Smooth muscle cell (in vitro differentiated cells): Measurements from ENCODE around the gene IGF2R. TPM values are rescaled to one million over a fixed set of nuclear protein-coding genes. Genes with fewer than 3 reads are reported as not detected.

Source experiments
- DNase-seq: peaks from one replicate; lab custom pipeline; 2025; ENCODE audit not compliant: unreplicated experiment; lab: John Stamatoyannopoulos, UW
- H2AFZ ChIP-seq: fragments of 200-600 bp; sonication (generic); 2 replicates; pipeline ENCODE4 v1.6.0; 2016; ENCODE audit warnings: antibody characterized with exemption, low read depth, mild to moderate bottlenecking
- H3F3A ChIP-seq: fragments of 200-600 bp; sonication (generic); 2 replicates; pipeline ENCODE4 v1.6.0; 2017; ENCODE audit warnings: antibody characterized with exemption, low read depth
- H3K27ac ChIP-seq: fragments of 200-600 bp; sonication (generic); 2 replicates; pipeline ENCODE4 v1.5.1; 2016; ENCODE audit warnings: low read depth, mild to moderate bottlenecking
- H3K27me3 ChIP-seq: fragments of 200-600 bp; sonication (generic); 2 replicates; pipeline ENCODE4 v1.6.1; 2016; ENCODE audit warnings: low read depth, mild to moderate bottlenecking
- H3K36me3 ChIP-seq: fragments of 200-600 bp; sonication (generic); 2 replicates; pipeline ENCODE4 v1.5.1; 2016; ENCODE audit warnings: low read depth
- H3K4me1 ChIP-seq: fragments of 200-600 bp; sonication (generic); 2 replicates; pipeline ENCODE4 v1.5.1; 2016; ENCODE audit warnings: low read depth
- H3K4me2 ChIP-seq: fragments of 200-600 bp; sonication (generic); 2 replicates; pipeline ENCODE4 v1.6.0; 2016; ENCODE audit warnings: mild to moderate bottlenecking
- H3K4me3 ChIP-seq: fragments of 200-600 bp; sonication (generic); 2 replicates; pipeline ENCODE4 v1.5.1; 2016; ENCODE audit warnings: mild to moderate bottlenecking
- H3K79me2 ChIP-seq: fragments of 200-600 bp; sonication (generic); 2 replicates; pipeline ENCODE4 v1.6.0; 2016; ENCODE audit warnings: low read depth, mild to moderate bottlenecking
- H3K9ac ChIP-seq: fragments of 200-600 bp; sonication (generic); 2 replicates; pipeline ENCODE4 v1.6.0; 2016; ENCODE audit warnings: low read depth
- H3K9me3 ChIP-seq: fragments of 200-600 bp; sonication (generic); replicated peaks from 2 replicates; pipeline ENCODE4 v1.5.1; 2016; ENCODE audit warnings: low read depth
- H4K20me1 ChIP-seq: fragments of 200-600 bp; sonication (generic); 2 replicates; pipeline ENCODE4 v1.6.0; 2016; ENCODE audit warnings: low read depth
- WGBS: methylation state at CpG from one replicate; pipeline ENCODE4 v1.1.7; 2016; ENCODE audit warnings: low lambda C conversion rate; 5-methylcytosine and 5-hydroxymethylcytosine counted together
- polyA plus RNA-seq: library from polyadenylated mRNA; unstranded; fragments of >200 nt; fragmentation: Nextera tagmentation; extraction: Ambion mirVana; gene quantifications from 2 replicates; pipeline ENCODE4 v1.2.1, GENCODE V29; 2016
- total RNA-seq: library from RNA; depleted of rRNA; stranded (reverse); fragments of >200 nt; gene quantifications from 2 replicates; pipeline ENCODE4 v1.2.3, GENCODE V29; 2014
- TF ChIP-seq, protein P1 (sequence below): fragments of 200-600 bp; sonication (generic); IDR thresholded peaks from 2 replicates; pipeline ENCODE4 v1.5.1; 2017; ENCODE audit warnings: borderline replicate concordance, mild to moderate bottlenecking, antibody characterized with exemption; ENCODE audit not compliant: insufficient read depth, poor library complexity, severe bottlenecking

IGF2R gene
- total and polyA plus RNA-seq, 2 experiments from 2014 or later: 44.7 to 77.4 TPM

DNA sequence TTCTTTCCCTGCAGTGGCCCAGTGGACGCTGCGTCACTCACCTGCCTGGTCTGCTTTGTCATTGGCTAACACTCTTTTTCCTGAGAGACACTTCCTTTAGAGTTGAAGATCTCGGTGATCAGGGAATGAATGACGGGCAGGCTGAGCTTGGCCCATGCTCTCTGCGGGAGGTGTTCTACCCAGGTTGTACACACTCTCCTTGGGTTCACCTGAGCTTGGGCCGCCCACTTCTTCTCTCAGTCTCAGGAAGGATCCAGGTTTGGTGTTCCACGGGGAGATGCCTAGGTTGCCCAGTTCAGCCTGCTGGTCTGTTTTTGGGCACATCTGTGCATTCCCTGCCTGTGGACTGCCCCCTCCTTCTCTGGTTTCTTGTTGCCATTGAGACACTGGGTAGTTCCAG lies 86.0 kb downstream of the IGF2R start:
- H3K27ac ChIP-seq: no peak overlapping the region

DNA sequence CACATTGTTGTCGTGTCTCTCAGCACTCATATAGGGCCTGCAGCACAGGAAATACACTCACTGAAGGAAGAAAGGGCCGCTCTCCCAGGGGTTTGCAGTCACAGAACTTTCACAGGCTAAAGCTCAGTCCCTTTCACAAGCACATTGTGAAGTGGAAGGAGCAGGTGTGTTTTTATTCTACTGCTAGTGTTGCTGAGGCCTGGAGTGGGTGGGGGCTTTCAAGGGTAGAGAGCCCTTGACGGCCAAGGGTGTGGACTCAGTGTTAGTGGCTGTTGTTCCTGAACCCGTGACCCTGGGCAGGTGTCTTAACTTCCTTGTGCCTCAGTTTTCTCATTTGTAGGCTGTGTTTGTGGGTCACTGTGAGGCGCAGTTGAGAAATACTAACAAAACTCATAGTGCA lies 86.5 kb downstream of the IGF2R start:
- WGBS: 97% methylated on average over 5 of the region's 5 CpGs
- Histone ChIP-seq H3K9me3 (no peaks in the 10 kb centered on the region), H3F3A (no peaks in the 10 kb centered on the region), H3K79me2 (no peaks in the 10 kb centered on the region), H3K4me3 (no peak overlapping the region), H3K36me3 (peaks cover 28% of the 10 kb centered on the region), H3K4me1 (no peaks in the 10 kb centered on the region), H3K27me3 (no peaks in the 10 kb centered on the region), H3K9ac (no peak overlapping the region), H3K4me2 (no peak overlapping the region), H3K27ac (no peak overlapping the region), H2AFZ (no peak overlapping the region), H4K20me1 (peaks cover 28% of the 10 kb centered on the region)
- TF ChIP-seq, protein P1, sequence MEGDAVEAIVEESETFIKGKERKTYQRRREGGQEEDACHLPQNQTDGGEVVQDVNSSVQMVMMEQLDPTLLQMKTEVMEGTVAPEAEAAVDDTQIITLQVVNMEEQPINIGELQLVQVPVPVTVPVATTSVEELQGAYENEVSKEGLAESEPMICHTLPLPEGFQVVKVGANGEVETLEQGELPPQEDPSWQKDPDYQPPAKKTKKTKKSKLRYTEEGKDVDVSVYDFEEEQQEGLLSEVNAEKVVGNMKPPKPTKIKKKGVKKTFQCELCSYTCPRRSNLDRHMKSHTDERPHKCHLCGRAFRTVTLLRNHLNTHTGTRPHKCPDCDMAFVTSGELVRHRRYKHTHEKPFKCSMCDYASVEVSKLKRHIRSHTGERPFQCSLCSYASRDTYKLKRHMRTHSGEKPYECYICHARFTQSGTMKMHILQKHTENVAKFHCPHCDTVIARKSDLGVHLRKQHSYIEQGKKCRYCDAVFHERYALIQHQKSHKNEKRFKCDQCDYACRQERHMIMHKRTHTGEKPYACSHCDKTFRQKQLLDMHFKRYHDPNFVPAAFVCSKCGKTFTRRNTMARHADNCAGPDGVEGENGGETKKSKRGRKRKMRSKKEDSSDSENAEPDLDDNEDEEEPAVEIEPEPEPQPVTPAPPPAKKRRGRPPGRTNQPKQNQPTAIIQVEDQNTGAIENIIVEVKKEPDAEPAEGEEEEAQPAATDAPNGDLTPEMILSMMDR: no peak
- DNase-seq: no peak

More for the DNA sequence above, 86.0 kb downstream of the IGF2R start:
- H3K9me3 ChIP-seq: no peaks in the 10 kb centered on the region
- WGBS: 96% methylated on average over 7 of the region's 7 CpGs
- no peak overlapping the region for H3K4me3 ChIP-seq
- TF ChIP-seq, protein P1: no peak
- H3K79me2 ChIP-seq: no peaks in the 10 kb centered on the region
- H2AFZ ChIP-seq: no peak overlapping the region
- peaks cover 30% of the 10 kb centered on the region for H4K20me1 ChIP-seq
- no peaks in the 10 kb centered on the region for H3K27me3 ChIP-seq
- H3K4me2 ChIP-seq: no peak overlapping the region
- H3F3A ChIP-seq: no peaks in the 10 kb centered on the region
- no peak for DNase-seq
- peaks cover 26% of the 10 kb centered on the region for H3K36me3 ChIP-seq
- H3K4me1 ChIP-seq: no peaks in the 10 kb centered on the region
- no peak overlapping the region for H3K9ac ChIP-seq

DNA sequence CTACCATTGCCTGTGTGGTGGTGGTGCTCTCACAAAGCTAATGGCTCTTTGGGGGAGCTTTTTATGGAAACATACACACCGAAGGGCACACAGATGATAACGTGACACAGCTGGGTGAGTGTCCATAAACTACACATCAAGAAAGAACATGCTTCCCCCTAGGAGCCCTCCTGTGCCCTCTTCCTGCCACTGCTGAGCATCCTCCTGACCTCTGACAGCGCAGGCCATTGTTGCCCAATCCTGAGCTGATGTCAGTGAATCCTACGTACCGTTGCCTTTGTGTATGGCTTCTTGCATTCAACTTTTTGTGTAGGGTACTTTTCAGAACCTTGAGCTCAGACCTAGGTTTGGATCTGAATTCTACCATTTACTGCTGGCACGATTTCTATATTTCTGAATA lies 86.9 kb downstream of the IGF2R start:
- Histone ChIP-seq H3K4me2 (no peak overlapping the region), H3K27ac (no peak overlapping the region), H3K4me1 (no peaks in the 10 kb centered on the region), H3K9me3 (no peaks in the 10 kb centered on the region), H3F3A (no peaks in the 10 kb centered on the region), H3K79me2 (no peaks in the 10 kb centered on the region), H4K20me1 (peaks cover 24% of the 10 kb centered on the region), H3K9ac (no peak overlapping the region), H2AFZ (no peak overlapping the region), H3K4me3 (no peak overlapping the region), H3K36me3 (peaks cover 33% of the 10 kb centered on the region), H3K27me3 (no peaks in the 10 kb centered on the region)
- DNase-seq: no peak
- TF ChIP-seq, protein P1: no peak
- 95% methylated on average over 6 of the region's 6 CpGs for WGBS

DNA sequence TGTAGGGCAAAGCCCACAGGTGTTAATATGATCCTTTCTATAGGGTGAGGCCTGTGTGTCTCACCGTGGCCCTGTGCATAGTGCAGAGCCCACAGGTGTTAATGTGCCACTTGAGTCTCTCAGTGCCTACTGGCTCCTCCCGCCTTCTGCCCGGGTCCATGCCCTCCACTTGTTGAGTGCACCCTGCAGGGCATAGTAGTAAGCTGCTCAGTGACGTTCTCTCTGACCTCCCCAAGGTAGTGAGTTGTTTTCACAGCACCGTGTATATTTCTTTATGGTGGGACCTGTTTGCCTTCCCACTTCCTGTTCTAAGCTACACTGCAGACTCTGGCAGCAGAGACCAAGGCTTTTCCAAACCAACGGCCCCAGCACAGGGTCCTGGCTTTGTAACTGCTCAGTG lies 88.2 kb downstream of the IGF2R start:
- no peaks in the 10 kb centered on the region for H3K4me1 ChIP-seq
- no peak overlapping the region for H3K4me2 ChIP-seq
- H2AFZ ChIP-seq: no peak overlapping the region
- H3K79me2 ChIP-seq: no peaks in the 10 kb centered on the region
- no peaks in the 10 kb centered on the region for H3K9me3 ChIP-seq
- no peak overlapping the region for H3K27ac ChIP-seq
- DNase-seq: no peak
- H3K9ac ChIP-seq: no peak overlapping the region
- WGBS: 96% methylated on average over 6 of the region's 6 CpGs
- no peaks in the 10 kb centered on the region for H3F3A ChIP-seq
- peaks cover 32% of the 10 kb centered on the region for H3K36me3 ChIP-seq
- TF ChIP-seq, protein P1: no peak
- H4K20me1 ChIP-seq: peaks cover 18% of the 10 kb centered on the region
- H3K27me3 ChIP-seq: no peaks in the 10 kb centered on the region
- no peak overlapping the region for H3K4me3 ChIP-seq
